NT2/D1 (cell line): ENCODE measurements around the gene TNS1.

Experiments
- SUZ12 ChIP-seq: IDR thresholded peaks from 2 replicates; pipeline ENCODE4 v1.6.1; 2011; ENCODE audit not compliant: insufficient read length, insufficient read depth; ENCODE audit errors: extremely low read depth
- YY1 ChIP-seq: IDR thresholded peaks from 2 replicates; pipeline ENCODE4 v1.6.1; 2011; ENCODE audit not compliant: insufficient read length, insufficient read depth
- ZNF274 ChIP-seq: IDR thresholded peaks from 2 replicates; pipeline ENCODE4 v1.6.1; 2011; ENCODE audit warnings: mild to moderate bottlenecking, low read depth, low read length

DNA sequence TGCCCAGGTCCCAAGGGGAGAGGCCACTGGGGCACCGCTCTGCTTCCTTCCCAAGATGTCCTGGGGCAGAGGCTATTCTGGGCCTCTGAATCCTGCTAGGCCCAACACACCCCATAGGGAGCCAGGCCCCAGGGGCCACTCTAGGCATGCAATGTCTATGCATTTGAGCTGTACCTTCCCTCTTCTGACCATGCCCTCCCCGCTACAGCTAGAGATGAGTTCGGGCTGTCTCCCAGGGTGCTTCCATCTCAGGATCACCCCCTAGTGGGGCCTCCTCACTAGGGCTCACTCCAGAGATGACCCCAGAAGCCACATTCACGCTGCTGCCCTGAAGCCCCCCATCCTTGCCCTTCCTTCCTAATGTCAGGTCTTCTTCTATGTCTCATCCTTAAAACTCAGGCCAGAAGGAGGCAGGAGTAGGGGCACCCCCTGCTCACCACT is 54.4 kb downstream of the TNS1 start:
- no peak for TF ChIP-seq YY1
- no peak for TF ChIP-seq ZNF274
- no peak for TF ChIP-seq SUZ12
